Esophagus muscularis mucosa (tissue), 3 donors: Measurements from ENCODE around the gene DVL3.

Experiments used
- CTCF ChIP-seq, 3 experiments: fragments of 200-600 bp in 2 of 3; fragments of 450-650 bp in 1 of 3; sonication (generic) in 2 of 3; IDR thresholded peaks; one replicate each; pipeline ENCODE4 v1.5.1; 2017 to 2019; ENCODE audit warnings: antibody characterized with exemption in 3 of 3, mild to moderate bottlenecking in 2 of 3, moderate library complexity in 1 of 3
- POLR2A ChIP-seq: fragments of 450-650 bp; IDR thresholded peaks from one replicate; pipeline ENCODE4 v1.6.1; 2017; ENCODE audit warnings: antibody characterized with exemption, moderate library complexity, mild to moderate bottlenecking, low read depth
- POLR2AphosphoS5 ChIP-seq, 2 donors: sonication (generic); formaldehyde crosslinking; IDR thresholded peaks; one replicate each; pipeline ENCODE4 v1.6.1; 2017; ENCODE audit warnings: antibody characterized with exemption in 2 of 2

- TF ChIP-seq POLR2A (no peak), CTCF (IDR thresholded peaks at IDR 0.05) (no peak), POLR2AphosphoS5 (IDR thresholded peaks at IDR 0.05) (no peak)
Measured at GRCh38 chr3:184126006-184126405, 29.2 kb upstream of the DVL3 start.
